SHP77 treated with DMSO at 0.1 percent for 48 hours (cell line): Measurements from ENCODE around the gene C4orf50.
"Not testable (repeated sequence)": the region's sequence is repeated elsewhere in the genome, so short reads cannot be mapped to it uniquely, and the experiment has no call there.

ENCODE experiments used
- DNase-seq: peaks from one replicate; lab custom pipeline; 2025; lab: John Stamatoyannopoulos, UW

The C4orf50 gene

GRCh38 chr4:6017030-6017429, 1.2 kb downstream of the C4orf50 start:
- DNase-seq = no peak

- DNase-seq = no peak
These were observed 4.7 kb downstream of the C4orf50 start for GRCh38 chr4:6013564-6013963.

GRCh38 chr4:6012200-6012599, 6.0 kb downstream of the C4orf50 start:
- DNase-seq = no peak

- no peak for DNase-seq
These were observed 6.5 kb downstream of the C4orf50 start for GRCh38 chr4:6011686-6012085.

GRCh38 chr4:6011271-6011671, 7.0 kb downstream of the C4orf50 start:
- no peak for DNase-seq

- DNase-seq = no peak
These were observed 7.4 kb downstream of the C4orf50 start for GRCh38 chr4:6010789-6011188.

- DNase-seq = no peak
These were observed 8.8 kb downstream of the C4orf50 start for GRCh38 chr4:6009452-6009851.

- no peak for DNase-seq
These were observed 9.4 kb downstream of the C4orf50 start for GRCh38 chr4:6008766-6009385.

GRCh38 chr4:6008092-6008551, 10.1 kb downstream of the C4orf50 start:
- DNase-seq = no peak

- no peak for DNase-seq
These were observed 13.1 kb downstream of the C4orf50 start for GRCh38 chr4:6005175-6005574.

- not testable (repeated sequence) for DNase-seq
These were observed 14.7 kb downstream of the C4orf50 start for GRCh38 chr4:6003485-6003884.

- no peak for DNase-seq
These were observed 15.3 kb downstream of the C4orf50 start for GRCh38 chr4:6002926-6003325.

- DNase-seq = no peak
These were observed 15.8 kb downstream of the C4orf50 start for GRCh38 chr4:6002492-6002833.

GRCh38 chr4:6001680-6002491, 16.3 kb downstream of the C4orf50 start:
- DNase-seq = no peak

- no peak for DNase-seq
These were observed 18.3 kb downstream of the C4orf50 start for GRCh38 chr4:5999830-6000365.

- DNase-seq = no peak
These were observed 18.9 kb downstream of the C4orf50 start for GRCh38 chr4:5999356-5999755.

- DNase-seq = no peak
These were observed 19.8 kb downstream of the C4orf50 start for GRCh38 chr4:5998333-5998936.

GRCh38 chr4:5996641-5997040, 21.6 kb downstream of the C4orf50 start:
- DNase-seq = no peak

GRCh38 chr4:5995901-5996623, 22.2 kb downstream of the C4orf50 start:
- DNase-seq = no peak

- DNase-seq = no peak
These were observed 24.1 kb downstream of the C4orf50 start for GRCh38 chr4:5993876-5994811.

GRCh38 chr4:5993346-5993745, 24.9 kb downstream of the C4orf50 start:
- DNase-seq = not testable (repeated sequence)
